Panc1 (cell line): ENCODE results near the gene SELENOM. TPM values are rescaled to one million over a fixed set of nuclear protein-coding genes. Genes with fewer than 3 reads are reported as not detected.

Experiments used
- ATAC-seq: fragments of 200-7000 bp; cut with Tn5 transposase; 2 replicates; pipeline ENCODE4 v1.9.1; 2020; ENCODE audit warnings: mild to moderate bottlenecking, moderate library complexity
- BruUV-seq: library from RNA; stranded (reverse); fragments of 400-500 nt; replicated peaks from 2 replicates; lab custom pipeline; 2021; lab: Mats Ljungman, UMichigan
- CTCF ChIA-PET: fragments of 300-600 bp; sonication (Branson Sonifier 250); formaldehyde crosslinking; loops from one replicate; lab custom pipeline; 2022; ENCODE audit warnings: antibody characterized with exemption; lab: Charles Lee
- POLR2A ChIA-PET: fragments of 300-600 bp; sonication (Branson Sonifier 250); formaldehyde crosslinking; loops from one replicate; lab custom pipeline; 2022; ENCODE audit warnings: antibody characterized with exemption; lab: Charles Lee
- DNase-seq: peaks from one replicate; pipeline ENCODE4 v3.0.0-alpha.2; 2010; ENCODE audit warnings: low read depth, low spot score
- H3K27ac ChIP-seq: 2 replicates; pipeline ENCODE4 v1.5.1; 2011; ENCODE audit warnings: mild to moderate bottlenecking, low read length, inconsistent platforms
- H3K27me3 ChIP-seq: fragments of 200-500 bp; sonication (Bioruptor generic); 2 replicates; pipeline ENCODE4 v1.6.0; 2014; ENCODE audit warnings: low read length, inconsistent platforms; ENCODE audit not compliant: control insufficient read depth, insufficient read depth
- H3K36me3 ChIP-seq: fragments of 200-500 bp; sonication (Bioruptor generic); 2 replicates; pipeline ENCODE4 v1.5.1; 2014; ENCODE audit warnings: inconsistent platforms, mild to moderate bottlenecking, low read length, moderate library complexity; ENCODE audit not compliant: control insufficient read depth, insufficient read depth
- H3K4me1 ChIP-seq: 2 replicates; pipeline ENCODE4 v1.5.1; 2011; ENCODE audit warnings: inconsistent platforms, mild to moderate bottlenecking, low read length, moderate library complexity; ENCODE audit not compliant: control insufficient read depth, insufficient read depth
- H3K4me3 ChIP-seq, 2 experiments: 2 replicates each; pipeline ENCODE4 v1.5.1; 2011 to 2012; ENCODE audit warnings: low read depth in 2 of 2, low read length in 2 of 2, mild to moderate bottlenecking in 2 of 2, inconsistent platforms in 1 of 2, moderate library complexity in 1 of 2
- H3K9me3 ChIP-seq: fragments of 200-500 bp; sonication (Bioruptor generic); 2 replicates; pipeline ENCODE4 v1.5.1; 2014; ENCODE audit warnings: low read depth, mild to moderate bottlenecking, inconsistent platforms, low read length, moderate library complexity; ENCODE audit not compliant: control insufficient read depth, insufficient read depth
- CTCF ChIP-seq: fragments of 450-650 bp; IDR thresholded peaks from 2 replicates; pipeline ENCODE4 v1.5.1; 2017; ENCODE audit warnings: mild to moderate bottlenecking
- POLR2AphosphoS5 ChIP-seq: IDR thresholded peaks from 2 replicates; pipeline ENCODE4 v1.6.1; 2012; ENCODE audit warnings: mild to moderate bottlenecking, low read depth, low read length, moderate library complexity
- REST ChIP-seq, 2 experiments: IDR thresholded peaks; 2 replicates each; pipeline ENCODE4 v1.6.1; 2011 to 2012; ENCODE audit warnings: low read depth in 2 of 2, control low read depth in 1 of 2, low read length in 1 of 2, mild to moderate bottlenecking in 1 of 2, moderate library complexity in 1 of 2; ENCODE audit not compliant: insufficient read depth in 1 of 2
- SIN3A ChIP-seq: IDR thresholded peaks from 2 replicates; pipeline ENCODE4 v1.6.1; 2012; ENCODE audit warnings: low read depth, mild to moderate bottlenecking, low read length, moderate library complexity, borderline replicate concordance; ENCODE audit not compliant: insufficient read depth
- TCF7L2 ChIP-seq: IDR thresholded peaks from 2 replicates; pipeline ENCODE4 v1.6.1; 2011; ENCODE audit warnings: mild to moderate bottlenecking, low read depth, low read length, inconsistent platforms
- in situ Hi-C: cut with HindIII; loops from 2 replicates; pipeline ENCODE4 v1.10.0; 2016; ENCODE audit warnings: low sequenced_read_pairs, low pct_unique_long_range_greater_than_20kb
- intact Hi-C: fragments of 100-400 bp; cut with micrococcal nuclease; formaldehyde crosslinking; loops from one replicate; pipeline ENCODE4 v1.10.0; 2022; ENCODE audit not compliant: unreplicated experiment
- total RNA-seq: library from RNA; stranded (reverse); gene quantifications from one replicate; pipeline ENCODE4 v1.2.1, GENCODE V29; 2021; ENCODE audit not compliant: unreplicated experiment

Gene SELENOM
- total RNA-seq, 1 experiment from 2014 or later = 84.4 TPM

GRCh38 chr22:31099841-31100761, 7.3 kb downstream of the SELENOM start:
- BruUV-seq = no TSS peak
- ChIA-PET CTCF (no interaction called here), POLR2A (no interaction called here)
- ATAC-seq (no peak), DNase-seq (no peak)
- intact Hi-C loops (no loop called here), in situ Hi-C loops (no loop called here)
- no peak for TF ChIP-seq CTCF
- TF ChIP-seq REST (IDR thresholded peaks at IDR 0.05; ENCODE audit: insufficient read depth in 1 of 2, low read depth in 2 of 2, low read length in 1 of 2) = no peak
- no peak for TF ChIP-seq SIN3A
- no peaks in the 10 kb centered on the region for H3K9me3 ChIP-seq
- no peaks in the 10 kb centered on the region for H3K4me1 ChIP-seq
- no peaks in the 10 kb centered on the region for H3K27me3 ChIP-seq
- no peak overlapping the region for H3K27ac ChIP-seq
- no peak overlapping the region for H3K4me3 ChIP-seq
- no peaks in the 10 kb centered on the region for H3K36me3 ChIP-seq

- intact Hi-C loops (no loop called here), in situ Hi-C loops (no loop called here)
- TF ChIP-seq POLR2AphosphoS5 (no peak), SIN3A (no peak), REST (IDR thresholded peaks at IDR 0.05; ENCODE audit: insufficient read depth in 1 of 2, low read depth in 2 of 2, low read length in 1 of 2) (no peak), CTCF (no peak), TCF7L2 (no peak)
- CTCF ChIA-PET = no interaction called here
- H3K27me3 ChIP-seq = no peaks in the 10 kb centered on the region
- no peak overlapping the region for H3K27ac ChIP-seq
- H3K4me3 ChIP-seq = no peak overlapping the region
- no peaks in the 10 kb centered on the region for H3K4me1 ChIP-seq
- H3K9me3 ChIP-seq = no peaks in the 10 kb centered on the region
- POLR2A ChIA-PET = no interaction called here
- no peaks in the 10 kb centered on the region for H3K36me3 ChIP-seq
- BruUV-seq = no TSS peak
- ATAC-seq (no peak), DNase-seq (no peak)
Measured at GRCh38 chr22:31099386-31099785, 8.0 kb downstream of the SELENOM start.
